Tibial artery (tissue), 4 donors: ENCODE data around the gene TEAD2.
"Not testable (repeated sequence)": the region's sequence is repeated elsewhere in the genome, so short reads cannot be mapped to it uniquely, and the experiment has no call there.

Experiments
- DNase-seq, 2 donors: peaks; one replicate each; pipeline ENCODE4 v3.0.0-alpha.2; 2019
- H3K27ac ChIP-seq, 2 donors: fragments of 200-600 bp; sonication (generic) in 1 of 2; 1 replicate in 1 of 2; 2 replicates in 1 of 2; pipeline ENCODE4 v1.5.1; 2018 to 2019; ENCODE audit warnings: mild to moderate bottlenecking in 1 of 2
- H3K27me3 ChIP-seq, 2 donors: fragments of 200-600 bp; sonication (generic) in 1 of 2; one replicate each; pipeline versions ENCODE4 v1.5.1 to v1.6.0; 2016 to 2019
- H3K36me3 ChIP-seq, 3 donors: fragments of 200-600 bp; sonication (generic) in 2 of 3; one replicate each; pipeline ENCODE4 v1.5.1; 2016 to 2019; ENCODE audit warnings: mild to moderate bottlenecking in 2 of 3
- H3K4me1 ChIP-seq, 4 donors: fragments of 200-600 bp; sonication (generic) in 2 of 4; 1 replicate in 3 of 4; 2 replicates in 1 of 4; pipeline ENCODE4 v1.5.1; 2016 to 2019
- H3K4me3 ChIP-seq, 2 donors: fragments of 200-600 bp; sonication (generic) in 1 of 2; 1 replicate in 1 of 2; 2 replicates in 1 of 2; pipeline ENCODE4 v1.5.1; 2018 to 2019; ENCODE audit warnings: mild to moderate bottlenecking in 2 of 2
- H3K9me3 ChIP-seq, 3 donors: fragments of 200-600 bp; sonication (generic) in 1 of 3; one replicate each; pipeline ENCODE4 v1.5.1; 2016 to 2019
- CTCF ChIP-seq, 2 experiments: fragments of 200-600 bp in 1 of 2; fragments of 450-650 bp in 1 of 2; IDR thresholded peaks; one replicate each; pipeline ENCODE4 v1.5.1; 2017 to 2019; ENCODE audit warnings: antibody characterized with exemption in 2 of 2, mild to moderate bottlenecking in 1 of 2, moderate library complexity in 1 of 2
- intact Hi-C: fragments of 100-400 bp; cut with DNase I; formaldehyde crosslinking; loops from one replicate; pipeline ENCODE4 v1.15.0; 2023; ENCODE audit warnings: low total_unique reads

TEAD2 gene

GRCh38 chr19:49316284-49316683 lies 45.9 kb downstream of the TEAD2 start:
- TF ChIP-seq CTCF (IDR thresholded peaks at IDR 0.05) = no peak
- DNase-seq = no peak
- peaks cover 0 to 13% (median 10%) of the 10 kb centered on the region in 3 donors for H3K9me3 ChIP-seq
- intact Hi-C loops = no loop called here
- H3K27ac ChIP-seq = no peak overlapping the region
- H3K4me3 ChIP-seq = no peak overlapping the region
- no peaks in the 10 kb centered on the region for H3K4me1 ChIP-seq
- no peaks in the 10 kb centered on the region for H3K27me3 ChIP-seq
- H3K36me3 ChIP-seq = peaks cover 2 to 23% (median 5%) of the 10 kb centered on the region in 3 donors

GRCh38 chr19:49315111-49315510 lies 47.1 kb downstream of the TEAD2 start:
- intact Hi-C loops = no loop called here
- no peak for DNase-seq
- TF ChIP-seq CTCF (IDR thresholded peaks at IDR 0.05) = no peak
- Histone ChIP-seq H3K36me3 (peaks cover 13 to 26% (median 14%) of the 10 kb centered on the region in 3 donors), H3K4me1 (no peaks in the 10 kb centered on the region), H3K27ac (no peak overlapping the region), H3K4me3 (no peak overlapping the region), H3K9me3 (peaks cover 0 to 12% (median 10%) of the 10 kb centered on the region in 3 donors), H3K27me3 (no peaks in the 10 kb centered on the region)

- Histone ChIP-seq H3K4me1 (no peaks in the 10 kb centered on the region), H3K36me3 (peaks cover 9 to 28% (median 15%) of the 10 kb centered on the region in 3 donors), H3K27ac (no peak overlapping the region), H3K27me3 (no peaks in the 10 kb centered on the region), H3K9me3 (no peaks in the 10 kb centered on the region), H3K4me3 (no peak overlapping the region)
- TF ChIP-seq CTCF (IDR thresholded peaks at IDR 0.05) = no peak
- DNase-seq = no peak
- intact Hi-C loops = no loop called here
Observed at GRCh38 chr19:49309087-49309486, 53.1 kb downstream of the TEAD2 start.

GRCh38 chr19:49306734-49307133 lies 55.5 kb downstream of the TEAD2 start:
- H3K27me3 ChIP-seq, H3K27ac ChIP-seq, H3K9me3 ChIP-seq, intact Hi-C loops, DNase-seq, H3K4me3 ChIP-seq, H3K4me1 ChIP-seq: not testable (repeated sequence)
- peaks cover 9 to 28% (median 15%) of the 10 kb centered on the region in 3 donors for H3K36me3 ChIP-seq

GRCh38 chr19:49301866-49302252 lies 60.4 kb downstream of the TEAD2 start:
- Histone ChIP-seq H3K27ac (no peak overlapping the region), H3K4me3 (no peak overlapping the region), H3K36me3 (no peaks in the 10 kb centered on the region), H3K9me3 (no peaks in the 10 kb centered on the region), H3K27me3 (no peaks in the 10 kb centered on the region), H3K4me1 (peaks cover 0 to 15% (median 3%) of the 10 kb centered on the region in 4 donors)
- intact Hi-C loops = no loop called here
- TF ChIP-seq CTCF (IDR thresholded peaks at IDR 0.05) = no peak
- DNase-seq = no peak

- peak; percentile 72 to 81 for DNase-seq
- intact Hi-C loops = no loop called here
Observed at GRCh38 chr19:49301165-49301865, 60.9 kb downstream of the TEAD2 start.

GRCh38 chr19:49298653-49299052 lies 63.6 kb downstream of the TEAD2 start:
- H3K27me3 ChIP-seq, H3K9me3 ChIP-seq, intact Hi-C loops, H3K27ac ChIP-seq, DNase-seq, H3K4me3 ChIP-seq, H3K36me3 ChIP-seq: not testable (repeated sequence)
- H3K4me1 ChIP-seq = peaks cover 0 to 21% (median 3%) of the 10 kb centered on the region in 4 donors

More at GRCh38 chr19:49301165-49301865, 60.9 kb downstream of the TEAD2 start:
- Histone ChIP-seq H3K27ac (no peak overlapping the region), H3K4me1 (peaks cover 0 to 18% (median 3%) of the 10 kb centered on the region in 4 donors), H3K9me3 (no peaks in the 10 kb centered on the region), H3K27me3 (no peaks in the 10 kb centered on the region), H3K36me3 (no peaks in the 10 kb centered on the region), H3K4me3 (no peak overlapping the region)
- TF ChIP-seq CTCF (IDR thresholded peaks at IDR 0.05) = peak; percentile 53 to 66
